MCF 10A (cell line): ENCODE data around the gene MET. TPM values are rescaled to one million over a fixed set of nuclear protein-coding genes. Genes with fewer than 3 reads are reported as not detected.

Experiments
- BruUV-seq: library from RNA; stranded (reverse); fragments of 400-500 nt; replicated peaks from 2 replicates; lab custom pipeline; 2021; lab: Mats Ljungman, UMichigan
- CTCF ChIA-PET: fragments of 300-600 bp; sonication (Branson Sonifier 250); formaldehyde crosslinking; extraction: SDS; loops from one replicate; lab custom pipeline; 2021; ENCODE audit warnings: antibody characterized with exemption, inconsistent platforms; lab: Yijun Ruan, JAX
- POLR2A ChIA-PET: fragments of 300-600, 350-650 bp; sonication (Branson Sonifier 250); formaldehyde crosslinking; extraction: SDS; loops from one replicate; lab custom pipeline; 2020; ENCODE audit warnings: antibody characterized with exemption, inconsistent platforms; lab: Yijun Ruan, JAX
- DNase-seq: peaks from one replicate; pipeline ENCODE4 v3.0.0-alpha.2; 2018; ENCODE audit not compliant: unreplicated experiment
- H3K27ac Mint-ChIP-seq: one replicate; pipeline ENCODE4 v1.8.0; 2022; ENCODE audit warnings: mild to moderate bottlenecking, low read depth, mixed read lengths; ENCODE audit not compliant: unreplicated experiment
- H3K27me3 Mint-ChIP-seq: one replicate; pipeline ENCODE4 v1.8.0; 2022; ENCODE audit warnings: mixed read lengths; ENCODE audit not compliant: insufficient read depth, unreplicated experiment
- H3K36me3 Mint-ChIP-seq: one replicate; pipeline ENCODE4 v1.8.0; 2022; ENCODE audit warnings: mild to moderate bottlenecking, moderate library complexity, mixed read lengths; ENCODE audit not compliant: insufficient read depth, unreplicated experiment
- H3K4me1 Mint-ChIP-seq: one replicate; pipeline ENCODE4 v1.8.0; 2022; ENCODE audit warnings: mixed read lengths; ENCODE audit not compliant: insufficient read depth, unreplicated experiment
- H3K4me3 Mint-ChIP-seq: one replicate; pipeline ENCODE4 v1.8.0; 2022; ENCODE audit warnings: mild to moderate bottlenecking, moderate library complexity, mixed read lengths; ENCODE audit not compliant: unreplicated experiment
- H3K9me3 Mint-ChIP-seq: one replicate; pipeline ENCODE4 v1.8.0; 2022; ENCODE audit warnings: mixed read lengths; ENCODE audit not compliant: unreplicated experiment
- CTCF ChIP-seq: fragments of 200-600 bp; IDR thresholded peaks from one replicate; pipeline ENCODE4 v1.8.0; 2022; ENCODE audit warnings: antibody characterized with exemption, mild to moderate bottlenecking; ENCODE audit not compliant: unreplicated experiment
- intact Hi-C: fragments of 100-400 bp; cut with micrococcal nuclease; formaldehyde crosslinking; loops from 2 replicates; pipeline ENCODE4 v1.14.1; 2022
- total RNA-seq: library from RNA; stranded (reverse); gene quantifications from 2 replicates; pipeline ENCODE4 v1.2.3, GENCODE V29; 2022

MET gene
- total RNA-seq, 1 experiment from 2014 or later: 129 TPM

GRCh38 chr7:116707289-116707688 is 35.3 kb downstream of the MET start:
- intact Hi-C loops: no loop called here
- no peak for DNase-seq
- no peak for TF ChIP-seq CTCF
- Mint-ChIP-seq H3K27ac (peak overlapping the region; percentile 89), H3K9me3 (no peaks in the 10 kb centered on the region), H3K4me1 (peaks cover 60% of the 10 kb centered on the region), H3K27me3 (no peaks in the 10 kb centered on the region), H3K36me3 (peaks cover 6% of the 10 kb centered on the region), H3K4me3 (peak overlapping the region; percentile 68)
- BruUV-seq: no TSS peak
- POLR2A ChIA-PET: interaction anchor here (0.7 to 3.0 kb wide), 12 partner anchors 9 to 205 kb away, joined by 3 to 65 read pairs (median 7); partner anchors contain the start of gene MET
- CTCF ChIA-PET: interaction anchor here (0.6 to 1.6 kb wide), 7 partner anchors 9 to 189 kb away, joined by 3 to 7 read pairs (median 4); no protein-coding TSS in a partner anchor

- no peaks in the 10 kb centered on the region for H3K27me3 Mint-ChIP-seq
- no peak overlapping the region for H3K4me3 Mint-ChIP-seq
- no TSS peak for BruUV-seq
- peak overlapping the region; percentile 89 for H3K27ac Mint-ChIP-seq
- no peak for TF ChIP-seq CTCF
- no peaks in the 10 kb centered on the region for H3K9me3 Mint-ChIP-seq
- CTCF ChIA-PET: interaction anchor here (1.1 to 1.6 kb wide), 3 partner anchors 35 to 116 kb away, joined by 3 to 7 read pairs (median 6); no protein-coding TSS in a partner anchor
- H3K4me1 Mint-ChIP-seq: peaks cover 53% of the 10 kb centered on the region
- intact Hi-C loops: loop anchor here (2.0 kb wide), 1 partner anchor 35 kb away; the partner anchor contains the start of gene MET
- POLR2A ChIA-PET: interaction anchor here (0.7 to 3.0 kb wide), 16 partner anchors 9 to 498 kb away, joined by 3 to 65 read pairs (median 6); partner anchors contain the start of genes MET and TES
- H3K36me3 Mint-ChIP-seq: peaks cover 6% of the 10 kb centered on the region
- no peak for DNase-seq
These were observed 36.3 kb downstream of the MET start for GRCh38 chr7:116708248-116708647.

- DNase-seq: no peak
- ChIA-PET CTCF (interaction anchor here (1.1 to 1.6 kb wide), 3 partner anchors 35 to 117 kb away, joined by 3 to 7 read pairs (median 6); no protein-coding TSS in a partner anchor), POLR2A (interaction anchor here (0.8 to 3.0 kb wide), 12 partner anchors 8 to 498 kb away, joined by 3 to 65 read pairs (median 8); partner anchors contain the start of genes MET and TES)
- intact Hi-C loops: loop anchor here (2.0 kb wide), 1 partner anchor 36 kb away; the partner anchor contains the start of gene MET
- Mint-ChIP-seq H3K36me3 (peaks cover 6% of the 10 kb centered on the region), H3K4me3 (peak overlapping the region; percentile 29), H3K27me3 (no peaks in the 10 kb centered on the region), H3K27ac (peak overlapping the region; percentile 89), H3K4me1 (peaks cover 59% of the 10 kb centered on the region), H3K9me3 (no peaks in the 10 kb centered on the region)
- no TSS peak for BruUV-seq
- no peak for TF ChIP-seq CTCF
These were observed 36.9 kb downstream of the MET start for GRCh38 chr7:116708861-116709260.

- no peak for DNase-seq
- peaks cover 4% of the 10 kb centered on the region for H3K36me3 Mint-ChIP-seq
- intact Hi-C loops: loop anchor here (2.0 kb wide), 1 partner anchor 37 kb away; the partner anchor contains the start of gene MET
- peak overlapping the region; percentile 89 for H3K27ac Mint-ChIP-seq
- no peak overlapping the region for H3K4me3 Mint-ChIP-seq
- H3K9me3 Mint-ChIP-seq: no peaks in the 10 kb centered on the region
- H3K4me1 Mint-ChIP-seq: peaks cover 63% of the 10 kb centered on the region
- ChIA-PET POLR2A (interaction anchor here (1.0 to 3.0 kb wide), 4 partner anchors 17 to 35 kb away, joined by 6 to 65 read pairs (median 14); partner anchors contain the start of gene MET), CTCF (no interaction called here)
- H3K27me3 Mint-ChIP-seq: no peaks in the 10 kb centered on the region
- TF ChIP-seq CTCF: no peak
- no TSS peak for BruUV-seq
These were observed 37.3 kb downstream of the MET start for GRCh38 chr7:116709336-116709735.
